Neuronal stem cell (in vitro differentiated cells): ENCODE data around the gene GRIN3B.

Experiments used
- DNase-seq: peaks from one replicate; pipeline ENCODE4 v3.0.0-alpha.2; 2013; ENCODE audit warnings: low spot score
- H2AFZ ChIP-seq: one replicate; pipeline ENCODE4 v1.6.1; 2013; ENCODE audit warnings: mild to moderate bottlenecking, low read length, inconsistent platforms
- H2AK5ac ChIP-seq: 2 replicates; pipeline ENCODE4 v1.6.1; 2013; ENCODE audit warnings: low read depth, mild to moderate bottlenecking, inconsistent platforms, low read length, moderate library complexity, mixed read lengths
- H2BK120ac ChIP-seq: 2 replicates; pipeline ENCODE4 v1.6.1; 2013; ENCODE audit warnings: low read depth, mild to moderate bottlenecking, inconsistent platforms, low read length, moderate library complexity, mixed read lengths
- H2BK12ac ChIP-seq: one replicate; pipeline ENCODE4 v1.6.1; 2013; ENCODE audit warnings: low read length, inconsistent platforms
- H2BK15ac ChIP-seq: 2 replicates; pipeline ENCODE4 v1.6.1; 2013; ENCODE audit warnings: mild to moderate bottlenecking, low read length, inconsistent platforms, mixed read lengths
- H2BK5ac ChIP-seq: one replicate; pipeline ENCODE4 v1.6.1; 2013; ENCODE audit warnings: inconsistent platforms, mild to moderate bottlenecking, low read length, moderate library complexity
- H3K14ac ChIP-seq: one replicate; pipeline ENCODE4 v1.6.1; 2013; ENCODE audit warnings: low read length, inconsistent platforms
- H3K18ac ChIP-seq: 2 replicates; pipeline ENCODE4 v1.6.1; 2013; ENCODE audit warnings: low read length, inconsistent platforms
- H3K23ac ChIP-seq: 2 replicates; pipeline ENCODE4 v1.6.1; 2013; ENCODE audit warnings: low read depth, mild to moderate bottlenecking, mixed read lengths, low read length, inconsistent platforms; ENCODE audit not compliant: poor library complexity
- H3K27ac ChIP-seq: replicated peaks from 3 replicates; pipeline ENCODE4 v1.5.1; 2013; ENCODE audit warnings: low read length, inconsistent platforms
- H3K27me3 ChIP-seq, 3 experiments: 2 replicates each; pipeline ENCODE4 v1.6.1; 2013; ENCODE audit warnings: low read length in 3 of 3, mild to moderate bottlenecking in 2 of 3, inconsistent platforms in 1 of 3, low read depth in 1 of 3, mixed read lengths in 1 of 3, moderate library complexity in 1 of 3; ENCODE audit not compliant: control insufficient read depth in 3 of 3, insufficient read depth in 3 of 3
- H3K36me3 ChIP-seq, 2 donors: replicated peaks in 1 of 2; 2 replicates each; pipeline ENCODE4 v1.6.1; 2013; ENCODE audit warnings: low read length in 2 of 2; ENCODE audit not compliant: control insufficient read depth in 2 of 2, insufficient read depth in 2 of 2
- H3K4ac ChIP-seq: 2 replicates; pipeline ENCODE4 v1.6.1; 2013; ENCODE audit warnings: inconsistent platforms, mild to moderate bottlenecking, low read length, moderate library complexity
- H3K4me1 ChIP-seq, 2 donors: 1 replicate in 1 of 2; 2 replicates in 1 of 2; pipeline ENCODE4 v1.6.1; 2013; ENCODE audit warnings: low read length in 2 of 2, low read depth in 1 of 2; ENCODE audit not compliant: control insufficient read depth in 2 of 2, insufficient read depth in 1 of 2
- H3K4me2 ChIP-seq: one replicate; pipeline ENCODE4 v1.6.1; 2013; ENCODE audit warnings: mild to moderate bottlenecking, low read length, inconsistent platforms; ENCODE audit not compliant: insufficient read depth, poor library complexity, severe bottlenecking
- H3K4me3 ChIP-seq, 2 donors: 2 replicates each; pipeline ENCODE4 v1.5.1; 2013; ENCODE audit warnings: low read length in 2 of 2, mild to moderate bottlenecking in 2 of 2, inconsistent platforms in 1 of 2, moderate library complexity in 1 of 2
- H3K79me1 ChIP-seq: one replicate; pipeline ENCODE4 v1.6.1; 2013; ENCODE audit warnings: low read depth, mild to moderate bottlenecking, inconsistent platforms, low read length, moderate library complexity
- H3K9ac ChIP-seq: one replicate; pipeline ENCODE4 v1.6.1; 2013; ENCODE audit warnings: mild to moderate bottlenecking, low read depth, low read length, inconsistent platforms; ENCODE audit not compliant: poor library complexity
- H3K9me3 ChIP-seq, 2 donors: replicated peaks in 1 of 2; 2 replicates each; pipeline versions ENCODE3 to v1.6.1; 2013; ENCODE audit warnings: low read length in 2 of 2, mild to moderate bottlenecking in 2 of 2, inconsistent platforms in 1 of 2, low read depth in 1 of 2, mixed read lengths in 1 of 2, moderate library complexity in 1 of 2; ENCODE audit not compliant: control insufficient read depth in 2 of 2, insufficient read depth in 1 of 2
- H4K8ac ChIP-seq: one replicate; pipeline ENCODE4 v1.6.1; 2013; ENCODE audit warnings: low read depth, mild to moderate bottlenecking, inconsistent platforms, low read length, moderate library complexity
- H4K91ac ChIP-seq: one replicate; pipeline ENCODE4 v1.6.1; 2013; ENCODE audit warnings: low read length, low read depth, mild to moderate bottlenecking, inconsistent platforms; ENCODE audit not compliant: poor library complexity
- WGBS, 2 donors: extraction: QIAGEN DNeasy Blood & Tissue Kit; methylation state at CpG; one replicate each; pipeline ENCODE4 v1.1.7; 2013; ENCODE audit warnings: missing lambda C conversion rate in 2 of 2, mixed read lengths in 1 of 2; ENCODE audit not compliant: insufficient read length in 2 of 2, insufficient replicate concordance in 1 of 2; ENCODE audit errors: extremely low coverage in 2 of 2; 5-methylcytosine and 5-hydroxymethylcytosine counted together

GRIN3B gene

DNA sequence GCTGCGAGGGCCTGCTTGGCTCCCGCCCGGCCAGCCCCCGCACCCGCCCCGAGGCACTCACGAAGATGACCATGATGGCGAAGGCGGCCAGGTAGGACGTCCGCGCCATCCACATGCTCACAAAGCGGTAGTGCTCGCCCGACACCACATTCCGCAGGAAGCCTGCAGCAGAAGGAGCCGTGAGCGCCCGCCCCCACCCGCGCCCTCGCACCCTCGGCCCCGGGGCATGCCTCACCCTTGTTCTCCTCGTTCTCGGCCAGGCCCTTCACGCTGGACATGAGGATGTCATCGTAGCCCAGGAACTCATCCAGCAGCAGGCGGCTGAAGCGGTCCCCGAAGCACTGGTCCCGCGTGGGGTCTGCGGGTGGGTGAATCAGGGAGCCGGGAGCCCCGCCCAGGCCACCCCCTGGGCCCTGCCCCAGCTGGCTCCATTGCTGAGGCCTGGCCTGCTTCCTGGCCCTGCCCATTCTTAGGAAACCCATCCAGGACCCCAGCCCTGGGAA lies 11.7 kb downstream of the GRIN3B start:
- H4K8ac ChIP-seq, result no peak overlapping the region
- H3K23ac ChIP-seq, result no peak overlapping the region

DNA sequence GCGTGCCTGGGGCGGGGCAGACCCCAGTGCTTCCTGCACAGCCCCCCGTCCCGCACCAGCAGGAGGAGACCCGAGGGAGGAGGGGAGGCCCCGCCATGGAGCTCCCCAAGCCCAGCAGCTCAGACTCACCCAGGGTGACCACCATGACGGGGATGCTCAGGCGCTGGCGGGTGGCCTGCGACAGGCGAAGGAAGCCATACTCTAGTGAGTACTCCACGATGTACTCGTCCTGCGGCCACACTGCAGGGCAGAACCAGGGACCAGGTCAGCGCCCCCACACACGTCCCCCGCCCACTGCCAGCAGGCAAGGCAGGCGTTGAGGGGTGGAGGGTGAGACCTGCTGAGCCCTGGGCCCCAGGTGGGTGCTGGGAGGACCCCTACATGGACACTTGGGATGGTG lies 12.1 kb downstream of the GRIN3B start:
- Histone ChIP-seq H2BK120ac (no peak overlapping the region), H3K4me2 (no peak overlapping the region), H3K79me1 (peaks cover 39% of the 10 kb centered on the region), H2AK5ac (no peak overlapping the region), H4K8ac (no peak overlapping the region), H3K36me3 (peaks cover 30 to 47% of the 10 kb centered on the region in 2 donors), H3K27me3 (no peaks in the 10 kb centered on the region), H3K23ac (peak overlapping the region; percentile 31), H2BK15ac (no peak overlapping the region), H3K9ac (no peak overlapping the region), H3K14ac (no peak overlapping the region), H3K9me3 (no peaks in the 10 kb centered on the region), H3K4me1 (peaks cover 14 to 18% of the 10 kb centered on the region in 2 donors), H2BK5ac (no peak overlapping the region), H2BK12ac (no peak overlapping the region), H3K27ac (no peak overlapping the region), H2AFZ (no peak overlapping the region), H4K91ac (no peak overlapping the region), H3K4me3 (no peak overlapping the region), H3K4ac (no peak overlapping the region), H3K18ac (no peak overlapping the region)
- no peak for DNase-seq
- no CpG with 5 or more reads among the region's 18 CpGs for WGBS, 2 donors

More for the DNA sequence above, 11.7 kb downstream of the GRIN3B start:
- H3K4me1 ChIP-seq, result peaks cover 11 to 14% of the 10 kb centered on the region in 2 donors
- H3K9me3 ChIP-seq, result no peaks in the 10 kb centered on the region
- no peak overlapping the region for H4K91ac ChIP-seq
- H2BK120ac ChIP-seq, result no peak overlapping the region
- no peak overlapping the region for H3K18ac ChIP-seq
- no peak overlapping the region for H3K9ac ChIP-seq
- peaks cover 30 to 47% of the 10 kb centered on the region in 2 donors for H3K36me3 ChIP-seq
- no peak overlapping the region for H2AK5ac ChIP-seq
- DNase-seq, result no peak
- no peak overlapping the region for H2BK15ac ChIP-seq
- no peak overlapping the region for H2BK12ac ChIP-seq
- H3K79me1 ChIP-seq, result peaks cover 39% of the 10 kb centered on the region
- no peaks in the 10 kb centered on the region for H3K27me3 ChIP-seq
- H3K14ac ChIP-seq, result no peak overlapping the region
- no peak overlapping the region for H2AFZ ChIP-seq
- H3K4ac ChIP-seq, result no peak overlapping the region
- no peak overlapping the region for H2BK5ac ChIP-seq
- no peak overlapping the region for H3K4me2 ChIP-seq
- H3K27ac ChIP-seq, result no peak overlapping the region
- no CpG with 5 or more reads among the region's 36 CpGs for WGBS, 2 donors
- no peak overlapping the region for H3K4me3 ChIP-seq

GRCh38 chr19:1013218-1013617 lies 13.0 kb downstream of the GRIN3B start:
- no peak overlapping the region for H2BK15ac ChIP-seq
- H3K9me3 ChIP-seq, result no peaks in the 10 kb centered on the region
- H3K23ac ChIP-seq, result no peak overlapping the region
- H3K4ac ChIP-seq, result no peak overlapping the region
- H4K8ac ChIP-seq, result no peak overlapping the region
- H2AFZ ChIP-seq, result no peak overlapping the region
- H3K14ac ChIP-seq, result no peak overlapping the region
- peak overlapping the region; percentile 24 for H2BK5ac ChIP-seq
- H3K4me1 ChIP-seq, result peaks cover 14 to 22% of the 10 kb centered on the region in 2 donors
- H3K4me2 ChIP-seq, result no peak overlapping the region
- no peak overlapping the region for H2BK120ac ChIP-seq
- no peak overlapping the region for H2BK12ac ChIP-seq
- no peak overlapping the region for H3K18ac ChIP-seq
- WGBS, 2 donors, result no CpG with 5 or more reads among the region's 10 CpGs
- H3K27me3 ChIP-seq, result no peaks in the 10 kb centered on the region
- H3K4me3 ChIP-seq, result no peak overlapping the region
- peaks cover 48% of the 10 kb centered on the region for H3K79me1 ChIP-seq
- no peak overlapping the region for H4K91ac ChIP-seq
- H2AK5ac ChIP-seq, result no peak overlapping the region
- peaks cover 30 to 50% of the 10 kb centered on the region in 2 donors for H3K36me3 ChIP-seq
- peak overlapping the region; percentile 21 for H3K9ac ChIP-seq
- no peak for DNase-seq
- no peak overlapping the region for H3K27ac ChIP-seq

DNA sequence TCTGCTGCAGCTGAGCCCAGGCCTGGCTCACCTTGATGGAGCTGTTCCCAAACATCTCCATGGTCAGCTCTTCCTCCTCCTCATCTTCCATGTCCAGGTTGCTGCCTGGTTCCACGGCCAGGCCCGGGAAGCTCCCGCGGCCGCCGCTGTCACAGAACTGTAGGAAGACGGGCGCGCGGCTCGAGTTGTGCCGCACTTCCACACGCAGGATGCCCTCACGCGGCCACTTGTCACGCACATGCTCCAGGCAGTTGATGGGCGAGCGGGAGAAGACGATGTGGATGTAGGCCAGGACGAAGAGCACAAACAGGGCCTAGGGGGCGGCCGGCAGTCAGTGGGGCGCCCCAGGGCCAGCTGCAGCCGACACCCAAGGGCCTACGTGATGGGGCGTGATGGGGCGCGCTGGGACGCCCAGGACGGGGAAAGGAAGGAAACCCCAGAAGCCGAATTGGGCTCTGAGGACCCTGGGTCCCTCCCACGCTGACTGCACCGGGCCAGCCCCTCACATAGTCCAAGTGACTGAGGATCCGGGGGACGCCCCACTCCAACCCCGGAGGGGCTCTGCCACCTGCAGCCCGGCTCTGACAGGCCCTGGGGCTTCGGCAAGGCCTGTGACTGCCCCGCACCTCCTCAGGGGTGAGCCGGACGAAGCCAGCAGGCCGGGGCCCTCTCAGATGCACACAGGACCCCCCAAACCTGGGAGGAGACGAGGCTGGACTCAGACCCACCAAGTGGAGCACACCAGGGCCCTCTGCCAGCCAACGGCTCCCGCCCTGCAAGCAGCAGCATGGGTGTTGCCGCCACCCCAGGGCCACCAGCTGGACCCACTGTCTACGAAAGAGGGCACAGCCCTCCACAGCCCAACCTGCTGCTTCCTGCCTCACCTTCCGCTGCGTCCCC lies 14.2 kb downstream of the GRIN3B start:
- Histone ChIP-seq H3K4me3 (no peak overlapping the region), H3K4ac (no peak overlapping the region), H4K91ac (no peak overlapping the region), H2AK5ac (peak overlapping the region; percentile 32), H2BK12ac (no peak overlapping the region), H3K9ac (no peak overlapping the region), H3K36me3 (peaks cover 27 to 57% of the 10 kb centered on the region in 2 donors), H2BK120ac (no peak overlapping the region), H2AFZ (no peak overlapping the region), H3K18ac (no peak overlapping the region), H2BK15ac (no peak overlapping the region), H3K9me3 (no peaks in the 10 kb centered on the region), H4K8ac (no peak overlapping the region), H3K4me1 (peaks cover 16 to 28% of the 10 kb centered on the region in 2 donors), H3K79me1 (peaks cover 53% of the 10 kb centered on the region), H3K23ac (peak overlapping the region; percentile 85), H2BK5ac (no peak overlapping the region), H3K4me2 (no peak overlapping the region), H3K27ac (no peak overlapping the region), H3K14ac (peak overlapping the region; percentile 71), H3K27me3 (no peaks in the 10 kb centered on the region)
- no peak for DNase-seq
- WGBS, 2 donors, result no CpG with 5 or more reads among the region's 49 CpGs
